Activated T-helper 2 cell treated with anti-CD3 and anti-CD28 coated beads, Interferon-gamma antibody, Interleukin-2, Interleukin-4, amounts not matched to agents 10 μg/mL and 5 μg/mL and 100 μg/mL, durations not matched to agents 14 hours and 24 hours and 36 hours (primary cell): ENCODE results near the gene RASA3. TPM values are rescaled to one million over a fixed set of nuclear protein-coding genes. Genes with fewer than 3 reads are reported as not detected.

ENCODE experiments used
- DNase-seq: peaks from one replicate; pipeline ENCODE4 v3.0.0; 2021; ENCODE audit warnings: low spot score
- H3K27ac Mint-ChIP-seq: one replicate; pipeline ENCODE4 v1.8.0; 2021; ENCODE audit warnings: mixed read lengths
- H3K27me3 Mint-ChIP-seq: one replicate; pipeline ENCODE4 v1.8.0; 2021; ENCODE audit warnings: low read depth, mixed read lengths
- H3K36me3 Mint-ChIP-seq: one replicate; pipeline ENCODE4 v1.8.0; 2021; ENCODE audit warnings: low read depth, mixed read lengths
- H3K4me1 Mint-ChIP-seq: one replicate; pipeline ENCODE4 v1.8.0; 2021; ENCODE audit warnings: low read depth, mixed read lengths
- H3K4me3 Mint-ChIP-seq: one replicate; pipeline ENCODE4 v1.8.0; 2021; ENCODE audit warnings: low read depth, mild to moderate bottlenecking, moderate library complexity, mixed read lengths
- H3K9me3 Mint-ChIP-seq: one replicate; pipeline ENCODE4 v1.8.0; 2021; ENCODE audit warnings: mixed read lengths
- intact Hi-C: fragments of 100-400 bp; cut with micrococcal nuclease; formaldehyde crosslinking; loops from one replicate; pipeline ENCODE4 v1.15.1; 2023
- total RNA-seq: library from RNA; stranded (reverse); gene quantifications from 2 replicates; pipeline ENCODE4 v1.2.3, GENCODE V29; 2022

The RASA3 gene
- total RNA-seq, 1 donor from 2014 or later: 13.9 TPM

DNA sequence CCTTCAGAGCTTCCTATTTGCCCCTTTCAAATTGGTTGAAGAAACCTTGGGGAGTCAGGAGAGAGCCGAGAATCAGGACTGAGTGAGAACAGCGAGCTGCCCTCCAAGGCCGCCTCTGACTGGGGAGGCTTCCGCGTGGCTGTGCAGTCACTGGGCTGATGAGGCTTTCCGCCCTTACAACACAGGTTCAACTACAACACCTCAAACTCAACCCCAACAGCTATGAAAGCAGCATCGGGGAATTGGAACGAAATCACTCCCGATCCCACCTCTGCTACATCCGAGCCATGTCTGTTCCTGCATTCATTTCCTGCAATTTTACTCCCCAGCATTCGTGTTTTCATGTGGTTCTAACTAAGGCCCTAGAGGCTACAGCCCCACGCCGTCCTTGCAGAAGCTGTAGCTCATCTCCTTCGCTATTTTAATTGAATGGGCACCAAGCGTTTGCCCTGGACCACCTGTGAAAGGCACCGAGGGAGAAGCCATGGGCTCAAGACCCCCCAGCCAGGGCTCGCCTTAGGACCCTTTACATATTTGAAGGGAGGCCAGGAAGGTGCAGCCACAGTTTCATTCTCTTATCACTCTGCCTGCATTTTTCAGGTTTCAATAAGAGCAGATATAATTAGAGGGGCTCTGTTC is 12.3 kb upstream of the RASA3 start:
- H3K27ac Mint-ChIP-seq: no peak overlapping the region
- intact Hi-C loops: loop anchor here (5.0 kb wide), 2 partner anchors 32 to 83 kb away; no protein-coding TSS in a partner anchor
- H3K4me1 Mint-ChIP-seq: peaks cover 48% of the 10 kb centered on the region
- H3K9me3 Mint-ChIP-seq: no peaks in the 10 kb centered on the region
- DNase-seq: no peak
- H3K27me3 Mint-ChIP-seq: peaks cover 10% of the 10 kb centered on the region
- H3K36me3 Mint-ChIP-seq: no peaks in the 10 kb centered on the region
- no peak overlapping the region for H3K4me3 Mint-ChIP-seq

DNA sequence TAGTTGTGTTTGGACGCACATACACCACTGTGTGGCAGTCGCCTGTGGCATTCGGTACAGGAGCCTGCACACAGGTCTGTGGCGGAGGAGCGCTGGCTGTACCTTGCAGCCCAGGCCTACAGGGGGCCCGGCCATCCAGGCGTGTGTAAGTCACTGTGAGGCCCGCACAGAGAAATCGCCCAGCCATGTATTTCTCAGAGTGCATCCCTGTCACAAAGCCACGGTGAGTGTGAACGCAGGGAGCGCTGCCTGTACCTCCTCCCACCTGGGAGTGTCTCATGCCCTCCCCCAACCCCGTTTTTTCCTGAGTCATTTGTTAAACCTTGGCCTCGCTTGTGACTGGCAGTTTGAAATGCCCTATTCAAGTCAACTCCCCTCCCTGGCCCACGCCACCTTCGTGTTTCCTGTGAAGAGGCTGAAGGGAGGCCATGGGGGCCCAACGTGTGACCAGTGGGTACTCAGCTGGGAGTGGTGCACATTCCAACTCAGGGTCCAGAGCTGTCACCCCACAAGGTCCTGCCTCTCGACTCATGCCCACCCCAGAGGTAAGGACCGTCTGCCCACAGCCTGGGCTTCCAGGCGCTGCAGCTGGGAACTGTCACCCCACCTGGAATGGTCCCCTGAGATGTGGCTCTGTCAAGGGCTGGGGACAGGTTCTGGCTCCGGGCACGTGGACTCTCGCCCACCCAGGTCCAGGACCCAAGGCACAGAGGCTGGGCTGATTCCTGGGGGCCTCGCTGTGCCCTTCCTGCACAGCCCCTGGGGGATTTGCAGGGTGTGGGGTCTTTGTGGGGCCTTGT is 11.6 kb upstream of the RASA3 start:
- Mint-ChIP-seq H3K9me3 (no peaks in the 10 kb centered on the region), H3K27me3 (peaks cover 10% of the 10 kb centered on the region), H3K4me3 (no peak overlapping the region), H3K4me1 (peaks cover 41% of the 10 kb centered on the region), H3K27ac (no peak overlapping the region), H3K36me3 (no peaks in the 10 kb centered on the region)
- intact Hi-C loops: no loop called here
- no peak for DNase-seq

- Mint-ChIP-seq H3K4me3 (no peak overlapping the region), H3K27me3 (peaks cover 10% of the 10 kb centered on the region), H3K36me3 (no peaks in the 10 kb centered on the region), H3K27ac (no peak overlapping the region), H3K9me3 (peaks cover under 1% of the 10 kb centered on the region), H3K4me1 (peaks cover 31% of the 10 kb centered on the region)
- intact Hi-C loops: no loop called here
- peak; percentile 79 for DNase-seq
Observed at GRCh38 chr13:114142640-114143490, 10.4 kb upstream of the RASA3 start.

- Mint-ChIP-seq H3K36me3 (no peaks in the 10 kb centered on the region), H3K4me3 (no peak overlapping the region), H3K27me3 (peaks cover 10% of the 10 kb centered on the region), H3K4me1 (peaks cover 31% of the 10 kb centered on the region), H3K9me3 (peaks cover 3% of the 10 kb centered on the region), H3K27ac (no peak overlapping the region)
- DNase-seq: no peak
- intact Hi-C loops: no loop called here
Observed at GRCh38 chr13:114142137-114142550, 9.7 kb upstream of the RASA3 start.

DNA sequence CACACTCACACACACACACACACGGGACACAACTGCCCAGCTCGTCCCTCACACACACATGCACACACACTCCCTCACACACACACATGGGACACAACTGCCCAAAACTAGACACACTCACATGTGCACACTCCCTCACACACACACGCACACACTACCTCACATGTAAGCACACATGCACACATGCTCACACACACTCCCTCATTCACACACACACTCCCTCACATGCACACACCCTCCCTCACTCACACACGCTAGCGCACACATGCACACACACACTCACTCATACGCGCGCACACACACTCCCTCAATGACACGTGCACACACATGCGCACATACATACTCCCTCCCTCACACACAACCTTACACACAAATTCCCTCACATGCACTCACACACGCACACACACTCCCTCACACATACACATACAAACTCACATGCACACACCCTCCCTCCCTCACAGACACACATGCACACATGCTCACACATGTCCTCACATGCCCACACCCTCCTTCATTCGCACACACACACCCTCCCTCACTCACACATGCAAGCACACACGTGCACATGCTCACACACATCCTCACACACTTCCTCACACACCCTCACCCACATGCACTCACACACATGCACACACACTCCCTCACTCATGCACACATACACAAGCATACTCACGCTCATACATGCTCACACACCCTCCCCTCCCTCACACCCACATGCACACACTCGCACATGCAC is 9.0 kb upstream of the RASA3 start:
- intact Hi-C loops: no loop called here
- peaks cover 23% of the 10 kb centered on the region for H3K4me1 Mint-ChIP-seq

DNA sequence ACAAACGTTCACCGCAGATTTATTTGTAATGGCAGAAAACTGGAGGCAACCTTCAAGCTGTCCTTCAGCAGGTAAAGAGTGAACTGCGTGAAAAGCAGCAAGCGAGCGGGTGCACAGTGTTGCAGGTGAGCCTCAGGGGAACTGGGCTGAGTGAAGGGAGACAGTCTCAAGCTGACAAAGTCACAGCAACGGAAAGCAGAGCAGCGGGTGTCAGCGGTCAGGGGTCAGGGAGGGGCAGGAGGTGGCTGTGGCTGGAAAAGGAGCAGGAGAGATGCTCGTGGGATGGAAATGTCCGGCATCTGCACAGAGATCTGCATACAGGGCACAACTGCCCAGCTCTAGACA is 8.5 kb upstream of the RASA3 start:
- H3K36me3 Mint-ChIP-seq: no peaks in the 10 kb centered on the region
- H3K4me3 Mint-ChIP-seq: no peak overlapping the region
- intact Hi-C loops: loop anchor here (1.0 kb wide), 1 partner anchor 12 kb away; no protein-coding TSS in a partner anchor
- H3K9me3 Mint-ChIP-seq: peaks cover 3% of the 10 kb centered on the region
- no peak overlapping the region for H3K27ac Mint-ChIP-seq
- peaks cover 18% of the 10 kb centered on the region for H3K4me1 Mint-ChIP-seq
- DNase-seq: no peak
- peaks cover 6% of the 10 kb centered on the region for H3K27me3 Mint-ChIP-seq

More for the DNA sequence above, 9.0 kb upstream of the RASA3 start:
- Mint-ChIP-seq H3K27me3 (peaks cover 6% of the 10 kb centered on the region), H3K4me3 (no peak overlapping the region), H3K9me3 (peaks cover 3% of the 10 kb centered on the region), H3K27ac (no peak overlapping the region), H3K36me3 (no peaks in the 10 kb centered on the region)
- DNase-seq: no peak

GRCh38 chr13:114140131-114140905 is 7.9 kb upstream of the RASA3 start:
- Mint-ChIP-seq H3K4me3 (no peak overlapping the region), H3K9me3 (peaks cover 3% of the 10 kb centered on the region), H3K36me3 (no peaks in the 10 kb centered on the region), H3K27me3 (peaks cover 7% of the 10 kb centered on the region), H3K27ac (no peak overlapping the region), H3K4me1 (peaks cover 15% of the 10 kb centered on the region)
- no peak for DNase-seq
- intact Hi-C loops: loop anchor here (1.0 kb wide), 1 partner anchor 11 kb away; no protein-coding TSS in a partner anchor

DNA sequence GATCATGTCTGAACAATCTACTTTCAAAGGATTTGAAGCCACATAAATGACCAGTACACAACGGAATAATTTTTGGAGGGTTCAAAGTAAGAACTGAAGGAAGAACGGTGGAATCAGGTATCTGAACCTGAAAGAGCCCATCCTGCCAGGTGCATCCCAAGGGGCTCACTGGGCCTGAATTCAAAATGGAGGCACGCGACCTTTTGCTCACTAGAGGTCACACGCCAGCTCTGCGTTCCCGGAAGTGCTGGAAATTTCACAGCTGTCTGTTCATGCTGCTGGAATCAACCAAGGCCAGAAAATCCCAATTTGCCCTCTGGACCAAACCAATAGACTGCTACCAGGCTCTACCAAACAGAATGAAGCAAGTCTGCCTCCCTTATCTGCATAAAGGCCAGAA is 4.2 kb upstream of the RASA3 start:
- Mint-ChIP-seq H3K4me1 (peaks cover 9% of the 10 kb centered on the region), H3K27me3 (peaks cover 17% of the 10 kb centered on the region), H3K27ac (no peak overlapping the region), H3K36me3 (peaks cover 2% of the 10 kb centered on the region), H3K9me3 (peaks cover 3% of the 10 kb centered on the region), H3K4me3 (no peak overlapping the region)
- no peak for DNase-seq
- intact Hi-C loops: no loop called here

DNA sequence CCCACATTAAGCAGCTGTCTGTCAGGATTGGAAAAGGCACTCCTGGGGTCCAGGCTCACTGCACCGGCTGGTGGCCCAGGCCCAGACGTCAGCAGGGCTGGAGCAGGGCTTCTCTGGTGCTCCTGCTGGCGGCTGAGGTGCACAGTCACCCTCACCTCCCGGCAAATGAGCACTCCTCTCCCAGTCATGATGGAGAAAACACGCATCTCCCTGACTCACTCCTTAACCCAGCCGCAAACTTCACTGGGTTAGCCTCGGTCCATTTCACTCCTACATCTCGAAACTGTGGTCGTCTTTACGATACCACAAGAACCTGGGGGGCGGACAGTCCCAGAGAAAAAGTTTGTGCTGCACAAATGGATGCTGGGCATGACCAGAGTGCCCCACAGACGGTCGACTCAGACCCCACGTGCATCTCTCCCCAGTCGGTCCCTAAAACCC is 3.3 kb upstream of the RASA3 start:
- DNase-seq: no peak
- Mint-ChIP-seq H3K36me3 (peaks cover 3% of the 10 kb centered on the region), H3K4me3 (no peak overlapping the region), H3K4me1 (peaks cover 16% of the 10 kb centered on the region), H3K27ac (no peak overlapping the region), H3K27me3 (peaks cover 17% of the 10 kb centered on the region), H3K9me3 (peaks cover 3% of the 10 kb centered on the region)
- intact Hi-C loops: no loop called here

DNA sequence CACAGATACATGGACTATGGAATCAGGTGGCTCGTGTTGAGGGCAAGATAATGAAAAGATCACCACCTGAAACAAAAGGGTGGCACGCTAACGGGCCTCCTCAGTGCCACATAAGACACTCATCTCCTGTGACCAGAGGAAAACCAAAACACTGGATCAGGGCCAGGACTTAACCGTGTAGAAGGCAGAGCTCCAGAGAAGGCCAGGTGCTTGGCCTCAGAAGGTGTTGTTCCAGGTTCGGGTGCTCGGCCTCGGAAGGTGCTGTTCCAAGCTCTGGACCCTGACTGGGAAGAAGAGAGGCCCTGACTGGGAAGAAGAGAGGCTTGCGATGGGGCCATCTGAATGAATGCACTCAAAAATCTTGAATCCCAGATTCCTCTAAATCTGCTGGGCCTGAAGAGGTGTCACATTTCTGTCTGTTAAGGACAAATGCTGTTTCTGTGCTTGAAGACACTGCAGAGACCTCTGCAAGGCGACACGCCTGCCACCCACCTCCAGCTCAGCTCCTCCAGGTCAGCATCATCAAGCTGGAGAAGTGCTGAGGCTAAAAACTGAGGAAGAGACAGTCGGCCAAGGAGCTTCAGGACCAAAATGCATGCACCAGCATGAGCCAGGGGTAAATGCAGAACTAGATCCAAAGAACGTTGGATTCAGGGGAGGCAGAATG is 2.7 kb upstream of the RASA3 start:
- peaks cover 3% of the 10 kb centered on the region for H3K36me3 Mint-ChIP-seq
- H3K9me3 Mint-ChIP-seq: peaks cover 3% of the 10 kb centered on the region
- H3K27me3 Mint-ChIP-seq: peaks cover 13% of the 10 kb centered on the region
- H3K4me1 Mint-ChIP-seq: peaks cover 17% of the 10 kb centered on the region
- intact Hi-C loops: loop anchor here (5.0 kb wide), 1 partner anchor 928 kb away; the partner anchor contains the start of genes CUL4A and PCID2
- DNase-seq: no peak
- no peak overlapping the region for H3K4me3 Mint-ChIP-seq
- H3K27ac Mint-ChIP-seq: no peak overlapping the region
